ENCODE measurements around the gene TTC9C. TPM values are rescaled to one million over a fixed set of nuclear protein-coding genes. Genes with fewer than 3 reads are reported as not detected.

Gene TTC9C
- total and polyA plus RNA-seq, 2 of the 13 experiments (the other 11 are each of a cell fraction or from before 2014, with no cell fraction given): 28.0 to 36.4 TPM

DNA sequence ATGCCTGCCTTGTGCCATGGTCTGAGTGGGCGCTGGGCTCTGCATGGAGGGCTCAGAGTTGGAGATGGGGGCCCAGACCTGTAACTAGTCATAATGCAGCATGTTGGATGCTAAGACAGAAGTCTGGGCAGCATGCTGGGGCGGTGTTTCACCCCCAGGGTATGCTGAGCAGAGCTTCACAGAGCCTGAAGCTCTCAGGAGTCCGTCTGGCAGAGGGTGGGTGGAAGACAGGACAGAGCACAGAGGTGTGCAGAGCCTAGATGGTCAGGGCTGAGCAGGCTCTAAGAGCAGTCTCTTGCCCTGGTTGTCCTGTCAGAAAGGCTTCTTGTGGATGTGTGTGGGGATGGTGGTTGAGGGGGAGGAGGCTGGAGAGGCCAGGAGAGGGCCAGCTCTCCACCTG, 50.2 kb downstream of the TTC9C start:
- Histone ChIP-seq H3K4me2 (ENCODE audit: low read depth, low read length) (no peak overlapping the region), H4K20me1 (ENCODE audit: insufficient read depth, low read length) (no peaks in the 10 kb centered on the region), H3K9ac (ENCODE audit: insufficient read depth, low read depth, low read length) (no peak overlapping the region), H3K27ac (ENCODE audit: extremely low read length, insufficient read depth, low read length) (no peak overlapping the region), H3K79me2 (ENCODE audit: insufficient read depth, low read length) (peaks cover 4% of the 10 kb centered on the region), H3K9me3 (ENCODE audit: low read length) (no peaks in the 10 kb centered on the region), H3K4me3 (replicated peaks in 1 of 3; ENCODE audit: insufficient read depth in 1 of 3, low read depth in 2 of 3, low read length in 3 of 3) (no peak overlapping the region), H3K27me3 (ENCODE audit: control insufficient read depth in 1 of 2, insufficient read depth in 2 of 2, low read length in 2 of 2) (no peaks in the 10 kb centered on the region), H3K36me3 (replicated peaks in 1 of 2; ENCODE audit: control insufficient read depth in 1 of 2, insufficient read depth in 2 of 2, low read length in 2 of 2) (peaks cover 18 to 45% of the 10 kb centered on the region in 2 experiments), H3K4me1 (ENCODE audit: insufficient read depth, low read length) (no peaks in the 10 kb centered on the region), H2AFZ (ENCODE audit: low read length) (no peak overlapping the region)
- CTCF ChIA-PET (ENCODE audit: low intra/inter-chr PET ratio, low total read pairs): no interaction called here
- ATAC-seq: no peak; the same call in 2 of the 3 replicates
- intact Hi-C loops (cut with micrococcal nuclease; ENCODE audit: unreplicated experiment): no loop called here
- POLR2A ChIA-PET: no interaction called here
- no peak for DNase-seq (ENCODE audit: low spot score)
- in situ Hi-C loops (cut with HindIII; ENCODE audit: extremely low pct_ligation_motif_present, low pct_unique_long_range_greater_than_20kb): no loop called here
- no peak for FAIRE-seq
- no TSS peak for BruUV-seq (replicated peaks)
- no peak for TF ChIP-seq HMGA1 (CRISPR knock-in tag; conservative IDR thresholded peaks at IDR 0.05)
- TF ChIP-seq SMC3 (IDR thresholded peaks at IDR 0.05; ENCODE audit: low read length): no peak
- TF ChIP-seq, protein P1, sequence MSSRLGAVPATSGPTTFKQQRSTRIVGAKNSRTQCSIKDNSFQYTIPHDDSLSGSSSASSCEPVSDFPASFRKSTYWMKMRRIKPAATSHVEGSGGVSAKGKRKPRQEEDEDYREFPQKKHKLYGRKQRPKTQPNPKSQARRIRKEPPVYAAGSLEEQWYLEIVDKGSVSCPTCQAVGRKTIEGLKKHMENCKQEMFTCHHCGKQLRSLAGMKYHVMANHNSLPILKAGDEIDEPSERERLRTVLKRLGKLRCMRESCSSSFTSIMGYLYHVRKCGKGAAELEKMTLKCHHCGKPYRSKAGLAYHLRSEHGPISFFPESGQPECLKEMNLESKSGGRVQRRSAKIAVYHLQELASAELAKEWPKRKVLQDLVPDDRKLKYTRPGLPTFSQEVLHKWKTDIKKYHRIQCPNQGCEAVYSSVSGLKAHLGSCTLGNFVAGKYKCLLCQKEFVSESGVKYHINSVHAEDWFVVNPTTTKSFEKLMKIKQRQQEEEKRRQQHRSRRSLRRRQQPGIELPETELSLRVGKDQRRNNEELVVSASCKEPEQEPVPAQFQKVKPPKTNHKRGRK (CRISPR knock-in tag; IDR thresholded peaks at IDR 0.05): no peak
- no peak for TF ChIP-seq SP2 (CRISPR knock-in tag; IDR thresholded peaks at IDR 0.05)
- TF ChIP-seq, protein P2, sequence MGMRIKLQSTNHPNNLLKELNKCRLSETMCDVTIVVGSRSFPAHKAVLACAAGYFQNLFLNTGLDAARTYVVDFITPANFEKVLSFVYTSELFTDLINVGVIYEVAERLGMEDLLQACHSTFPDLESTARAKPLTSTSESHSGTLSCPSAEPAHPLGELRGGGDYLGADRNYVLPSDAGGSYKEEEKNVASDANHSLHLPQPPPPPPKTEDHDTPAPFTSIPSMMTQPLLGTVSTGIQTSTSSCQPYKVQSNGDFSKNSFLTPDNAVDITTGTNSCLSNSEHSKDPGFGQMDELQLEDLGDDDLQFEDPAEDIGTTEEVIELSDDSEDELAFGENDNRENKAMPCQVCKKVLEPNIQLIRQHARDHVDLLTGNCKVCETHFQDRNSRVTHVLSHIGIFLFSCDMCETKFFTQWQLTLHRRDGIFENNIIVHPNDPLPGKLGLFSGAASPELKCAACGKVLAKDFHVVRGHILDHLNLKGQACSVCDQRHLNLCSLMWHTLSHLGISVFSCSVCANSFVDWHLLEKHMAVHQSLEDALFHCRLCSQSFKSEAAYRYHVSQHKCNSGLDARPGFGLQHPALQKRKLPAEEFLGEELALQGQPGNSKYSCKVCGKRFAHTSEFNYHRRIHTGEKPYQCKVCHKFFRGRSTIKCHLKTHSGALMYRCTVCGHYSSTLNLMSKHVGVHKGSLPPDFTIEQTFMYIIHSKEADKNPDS (CRISPR knock-in tag; IDR thresholded peaks at IDR 0.05): no peak
- no peak for TF ChIP-seq ZNF552 (CRISPR knock-in tag; IDR thresholded peaks at IDR 0.05; ENCODE audit: borderline replicate concordance)
- TF ChIP-seq, protein P3, sequence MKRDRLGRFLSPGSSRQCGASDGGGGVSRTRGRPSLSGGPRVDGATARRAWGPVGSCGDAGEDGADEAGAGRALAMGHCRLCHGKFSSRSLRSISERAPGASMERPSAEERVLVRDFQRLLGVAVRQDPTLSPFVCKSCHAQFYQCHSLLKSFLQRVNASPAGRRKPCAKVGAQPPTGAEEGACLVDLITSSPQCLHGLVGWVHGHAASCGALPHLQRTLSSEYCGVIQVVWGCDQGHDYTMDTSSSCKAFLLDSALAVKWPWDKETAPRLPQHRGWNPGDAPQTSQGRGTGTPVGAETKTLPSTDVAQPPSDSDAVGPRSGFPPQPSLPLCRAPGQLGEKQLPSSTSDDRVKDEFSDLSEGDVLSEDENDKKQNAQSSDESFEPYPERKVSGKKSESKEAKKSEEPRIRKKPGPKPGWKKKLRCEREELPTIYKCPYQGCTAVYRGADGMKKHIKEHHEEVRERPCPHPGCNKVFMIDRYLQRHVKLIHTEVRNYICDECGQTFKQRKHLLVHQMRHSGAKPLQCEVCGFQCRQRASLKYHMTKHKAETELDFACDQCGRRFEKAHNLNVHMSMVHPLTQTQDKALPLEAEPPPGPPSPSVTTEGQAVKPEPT (CRISPR knock-in tag; IDR thresholded peaks at IDR 0.05; ENCODE audit: low read depth): no peak
- no peak for TF ChIP-seq FOXA1 (IDR thresholded peaks at IDR 0.05)
- no peak for TF ChIP-seq FOXA1 (CRISPR knock-in tag; IDR thresholded peaks at IDR 0.05)
- TF ChIP-seq ZMAT3 (CRISPR knock-in tag; conservative IDR thresholded peaks at IDR 0.05): no peak
- no peak for TF ChIP-seq ELF4 (CRISPR knock-in tag; IDR thresholded peaks at IDR 0.05; ENCODE audit: borderline replicate concordance)
- no peak for TF ChIP-seq THYN1 (CRISPR knock-in tag; IDR thresholded peaks at IDR 0.05; ENCODE audit: borderline replicate concordance, low read depth)
- TF ChIP-seq, protein P4, sequence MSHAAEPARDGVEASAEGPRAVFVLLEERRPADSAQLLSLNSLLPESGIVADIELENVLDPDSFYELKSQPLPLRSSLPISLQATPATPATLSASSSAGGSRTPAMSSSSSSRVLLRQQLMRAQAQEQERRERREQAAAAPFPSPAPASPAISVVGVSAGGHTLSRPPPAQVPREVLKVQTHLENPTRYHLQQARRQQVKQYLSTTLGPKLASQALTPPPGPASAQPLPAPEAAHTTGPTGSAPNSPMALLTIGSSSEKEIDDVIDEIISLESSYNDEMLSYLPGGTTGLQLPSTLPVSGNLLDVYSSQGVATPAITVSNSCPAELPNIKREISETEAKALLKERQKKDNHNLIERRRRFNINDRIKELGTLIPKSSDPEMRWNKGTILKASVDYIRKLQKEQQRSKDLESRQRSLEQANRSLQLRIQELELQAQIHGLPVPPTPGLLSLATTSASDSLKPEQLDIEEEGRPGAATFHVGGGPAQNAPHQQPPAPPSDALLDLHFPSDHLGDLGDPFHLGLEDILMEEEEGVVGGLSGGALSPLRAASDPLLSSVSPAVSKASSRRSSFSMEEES (CRISPR knock-in tag; IDR thresholded peaks at IDR 0.05): no peak
- no peak for TF ChIP-seq NCOR1 (IDR thresholded peaks at IDR 0.05; ENCODE audit: borderline replicate concordance, low read length)
- WGBS (ENCODE audit: low lambda C conversion rate): 92% methylated on average over 2 of the region's 3 CpGs
